Epithelial cell of esophagus (primary cell): Measurements from ENCODE around the gene DYRK1A.

Source experiments
- DNase-seq: peaks from one replicate; pipeline ENCODE4 v3.0.0; 2010; ENCODE audit warnings: low read depth
- H3K4me3 ChIP-seq: 2 replicates; pipeline ENCODE4 v1.5.1; 2011; ENCODE audit warnings: mild to moderate bottlenecking, low read length, control low read depth
- TF ChIP-seq, protein P1 (sequence below): IDR thresholded peaks from 2 replicates; pipeline ENCODE4 v1.5.1; 2011; ENCODE audit warnings: low read depth, mild to moderate bottlenecking, low read length, control low read depth, inconsistent platforms; ENCODE audit not compliant: insufficient read depth; ENCODE audit errors: missing control alignments

The DYRK1A gene

DNA sequence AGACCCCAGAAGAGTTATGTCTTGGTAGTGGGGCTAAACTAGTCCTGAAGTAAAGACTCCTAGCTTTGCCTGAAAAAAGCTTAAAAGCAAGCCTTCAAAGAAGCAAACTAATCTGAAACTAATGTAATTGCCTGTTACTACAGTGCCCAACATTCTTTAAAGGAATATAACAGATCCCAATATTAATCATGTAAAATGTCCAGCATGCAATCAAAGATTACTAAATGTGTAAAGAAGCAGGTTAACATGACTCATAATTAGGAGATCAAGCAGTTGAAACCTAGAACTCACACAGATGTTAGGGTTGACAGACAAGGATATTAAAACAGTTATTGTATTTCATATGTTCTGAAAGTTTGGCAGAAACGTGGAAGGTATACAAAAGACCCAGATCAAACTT is 17.8 kb downstream of the DYRK1A start:
- no peak for DNase-seq

DNA sequence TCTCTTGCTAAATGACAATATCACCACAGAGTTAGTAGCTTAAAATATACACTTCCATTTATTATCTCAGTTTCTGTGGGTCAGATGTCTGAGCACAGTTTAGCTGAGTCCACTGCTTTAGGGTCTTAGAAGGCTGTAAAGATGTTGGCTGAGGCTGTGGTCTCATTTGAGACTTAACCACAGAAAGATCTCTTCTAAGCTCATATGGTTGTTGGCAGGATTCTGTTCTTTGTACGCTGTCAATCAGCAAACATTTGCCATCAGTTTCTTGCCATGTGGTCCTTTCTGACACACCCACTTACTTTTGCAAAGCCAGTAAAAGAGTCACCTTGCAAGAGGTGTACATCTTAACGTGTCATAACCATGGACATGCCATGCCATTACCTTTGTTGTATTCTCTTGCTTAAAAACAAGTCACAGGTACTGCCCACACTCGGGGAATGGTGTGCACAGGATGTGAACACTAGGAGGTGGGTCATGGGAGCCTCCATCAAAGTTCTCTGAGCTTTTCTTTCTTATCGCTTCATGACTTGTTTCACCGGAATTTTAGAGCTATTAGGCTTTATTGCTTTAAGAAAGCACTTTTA is 18.7 kb downstream of the DYRK1A start:
- DNase-seq, result no peak
- H3K4me3 ChIP-seq, result no peak overlapping the region
- TF ChIP-seq, protein P1, sequence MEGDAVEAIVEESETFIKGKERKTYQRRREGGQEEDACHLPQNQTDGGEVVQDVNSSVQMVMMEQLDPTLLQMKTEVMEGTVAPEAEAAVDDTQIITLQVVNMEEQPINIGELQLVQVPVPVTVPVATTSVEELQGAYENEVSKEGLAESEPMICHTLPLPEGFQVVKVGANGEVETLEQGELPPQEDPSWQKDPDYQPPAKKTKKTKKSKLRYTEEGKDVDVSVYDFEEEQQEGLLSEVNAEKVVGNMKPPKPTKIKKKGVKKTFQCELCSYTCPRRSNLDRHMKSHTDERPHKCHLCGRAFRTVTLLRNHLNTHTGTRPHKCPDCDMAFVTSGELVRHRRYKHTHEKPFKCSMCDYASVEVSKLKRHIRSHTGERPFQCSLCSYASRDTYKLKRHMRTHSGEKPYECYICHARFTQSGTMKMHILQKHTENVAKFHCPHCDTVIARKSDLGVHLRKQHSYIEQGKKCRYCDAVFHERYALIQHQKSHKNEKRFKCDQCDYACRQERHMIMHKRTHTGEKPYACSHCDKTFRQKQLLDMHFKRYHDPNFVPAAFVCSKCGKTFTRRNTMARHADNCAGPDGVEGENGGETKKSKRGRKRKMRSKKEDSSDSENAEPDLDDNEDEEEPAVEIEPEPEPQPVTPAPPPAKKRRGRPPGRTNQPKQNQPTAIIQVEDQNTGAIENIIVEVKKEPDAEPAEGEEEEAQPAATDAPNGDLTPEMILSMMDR, result no peak

More for the DNA sequence above, 17.8 kb downstream of the DYRK1A start:
- H3K4me3 ChIP-seq, result no peak overlapping the region
- TF ChIP-seq, protein P1, result no peak

DNA sequence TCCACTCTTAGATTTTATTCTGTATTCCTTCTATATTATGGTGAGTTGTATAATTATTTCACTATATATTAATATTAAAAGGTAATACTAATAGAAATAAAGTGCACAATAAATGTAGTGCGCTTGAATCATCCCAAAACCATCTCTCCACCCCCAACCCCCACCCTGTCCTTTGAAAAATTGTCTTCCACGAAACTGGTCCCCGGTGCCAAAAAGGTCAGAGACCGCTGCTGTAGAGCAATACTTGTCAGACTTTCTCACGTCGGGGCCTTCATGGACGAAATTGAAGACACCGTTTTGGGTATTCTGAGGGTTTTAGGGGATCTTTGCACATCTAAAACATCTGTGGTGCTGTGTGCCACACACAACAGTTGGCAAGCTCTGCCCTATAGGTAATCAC is 19.6 kb downstream of the DYRK1A start:
- H3K4me3 ChIP-seq, result no peak overlapping the region
- no peak for DNase-seq
- TF ChIP-seq, protein P1, result no peak

DNA sequence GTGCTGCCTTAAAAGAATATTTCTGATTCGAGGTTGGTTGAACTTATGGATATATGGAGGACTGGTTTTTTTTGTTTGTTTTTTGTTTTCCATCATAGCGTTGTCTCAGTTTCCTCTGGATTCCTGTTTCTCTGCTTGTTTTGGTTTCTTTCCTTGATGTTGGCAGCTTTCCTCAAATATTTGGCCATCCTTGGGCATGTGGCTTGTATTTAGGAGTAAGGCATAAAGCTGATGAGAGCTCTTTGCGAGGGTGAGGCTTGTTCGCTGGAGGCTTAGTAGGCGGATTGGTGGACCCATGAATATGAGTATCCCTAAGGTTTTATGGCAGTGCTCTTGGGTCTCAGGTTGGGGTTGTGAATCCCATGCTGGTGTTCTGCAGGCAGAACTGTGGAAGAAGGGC is 22.9 kb downstream of the DYRK1A start:
- TF ChIP-seq, protein P1, result no peak
- DNase-seq, result no peak
- H3K4me3 ChIP-seq, result no peak overlapping the region

DNA sequence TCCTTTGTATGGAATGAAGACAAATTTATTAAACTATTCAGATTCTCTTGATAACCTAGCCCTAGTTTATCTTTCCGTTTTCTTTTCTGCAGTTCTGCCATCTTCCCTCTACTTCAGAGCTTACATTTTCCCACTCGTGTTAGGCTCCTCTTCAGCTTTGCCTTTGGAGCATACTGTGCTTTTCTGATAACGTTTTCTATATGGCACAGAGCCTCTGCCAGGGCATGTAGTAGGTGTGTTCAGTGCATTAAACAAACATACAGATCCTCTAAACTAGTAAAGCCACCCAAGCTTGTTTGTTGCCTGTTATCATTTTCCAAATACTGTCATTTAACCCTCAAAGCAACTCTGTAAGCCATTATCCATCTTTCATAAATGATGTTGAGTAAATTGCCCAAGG is 25.1 kb downstream of the DYRK1A start:
- no peak for DNase-seq
- no peak overlapping the region for H3K4me3 ChIP-seq

DNA sequence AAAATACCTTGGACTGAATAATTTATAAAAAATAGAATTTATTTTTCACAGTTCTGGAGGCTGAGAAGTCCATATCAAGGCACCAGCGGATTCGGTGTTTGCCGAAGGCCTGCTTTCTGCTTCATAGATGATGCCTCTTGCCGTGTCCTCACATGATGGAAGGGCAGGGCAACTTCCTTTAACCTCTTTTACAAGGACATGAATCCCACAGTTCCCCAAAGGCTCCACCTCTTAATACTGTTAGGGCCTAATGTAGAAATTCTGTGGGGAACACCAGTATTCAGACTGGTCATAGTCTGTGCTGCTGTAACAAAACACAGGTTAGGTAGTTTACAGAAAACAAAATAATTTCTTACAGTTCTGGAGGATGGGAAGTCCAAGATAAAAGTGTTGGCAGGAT is 25.9 kb downstream of the DYRK1A start:
- H3K4me3 ChIP-seq, result no peak overlapping the region
- TF ChIP-seq, protein P1, result no peak
- DNase-seq, result no peak

More for the DNA sequence above, 25.1 kb downstream of the DYRK1A start:
- TF ChIP-seq, protein P1, result no peak

DNA sequence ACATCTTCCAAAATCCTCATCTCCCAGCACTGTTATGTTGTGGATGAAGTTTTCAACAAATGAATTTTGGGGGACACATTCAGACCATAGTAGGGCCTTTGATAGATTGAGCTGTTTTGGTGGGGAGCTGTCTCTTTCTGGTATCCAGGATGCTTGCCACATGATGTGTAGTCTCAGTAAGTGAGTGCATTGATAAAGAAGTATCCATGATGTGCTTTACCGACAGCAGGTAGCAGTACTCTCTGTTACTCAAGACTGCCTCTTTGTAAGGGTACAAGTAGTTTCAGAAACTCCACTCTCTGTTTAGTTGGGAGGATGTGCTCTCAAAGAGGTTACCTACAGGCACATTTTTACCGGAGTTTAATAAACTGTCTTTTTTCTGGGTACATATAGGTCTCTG is 26.5 kb downstream of the DYRK1A start:
- TF ChIP-seq, protein P1, result no peak

More for the DNA sequence above, 26.5 kb downstream of the DYRK1A start:
- H3K4me3 ChIP-seq, result no peak overlapping the region
- no peak for DNase-seq
